Caki2 (cell line): ENCODE results near the gene RFPL4A. TPM values are rescaled to one million over a fixed set of nuclear protein-coding genes. Genes with fewer than 3 reads are reported as not detected.
"Not testable (repeated sequence)": the region's sequence is repeated elsewhere in the genome, so short reads cannot be mapped to it uniquely, and the experiment has no call there.

Experiments used
- DNase-seq: peaks from one replicate; pipeline ENCODE4 v3.0.0-alpha.2; 2015; ENCODE audit warnings: low read depth
- in situ Hi-C: cut with HindIII; loops from 2 replicates; pipeline ENCODE4 v1.10.0; 2016; ENCODE audit warnings: low sequenced_read_pairs, low pct_unique_long_range_greater_than_20kb, mixed read lengths
- total RNA-seq: library from RNA; depleted of rRNA; stranded (reverse); fragments of >200 nt; shearing (Covaris generic); gene quantifications from 2 replicates; pipeline ENCODE4 v1.2.3, GENCODE V29; 2014; ENCODE audit warnings: low replicate concordance; rRNA removed

RFPL4A gene
- not detected in 2 replicates for total RNA-seq

DNA sequence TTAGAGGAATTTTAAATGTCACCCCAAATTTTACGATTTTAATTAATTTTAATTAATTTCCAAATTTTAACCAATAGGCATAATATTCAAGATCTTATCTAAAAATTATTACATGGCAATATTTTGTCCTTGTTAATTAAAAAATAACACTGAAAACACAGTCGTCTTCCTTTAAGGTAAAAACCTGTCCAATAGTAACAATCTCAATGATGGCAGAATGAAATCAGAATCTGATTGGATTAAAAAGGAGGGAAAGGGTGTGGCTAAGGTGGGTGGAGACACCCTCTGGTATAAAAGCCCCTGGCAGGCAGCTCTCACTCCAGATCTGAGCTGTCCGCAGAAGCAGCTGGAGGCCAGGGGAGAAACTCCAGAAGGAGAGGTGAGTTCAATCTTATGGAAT, at the start of gene RFPL4A:
Gene RFPL4A (plus strand): TSS at position 301 of the 400 bp plus-strand sequence. CDS start 2,704 bp downstream, outside the sequence.
- in situ Hi-C loops, DNase-seq: not testable (repeated sequence)

DNA sequence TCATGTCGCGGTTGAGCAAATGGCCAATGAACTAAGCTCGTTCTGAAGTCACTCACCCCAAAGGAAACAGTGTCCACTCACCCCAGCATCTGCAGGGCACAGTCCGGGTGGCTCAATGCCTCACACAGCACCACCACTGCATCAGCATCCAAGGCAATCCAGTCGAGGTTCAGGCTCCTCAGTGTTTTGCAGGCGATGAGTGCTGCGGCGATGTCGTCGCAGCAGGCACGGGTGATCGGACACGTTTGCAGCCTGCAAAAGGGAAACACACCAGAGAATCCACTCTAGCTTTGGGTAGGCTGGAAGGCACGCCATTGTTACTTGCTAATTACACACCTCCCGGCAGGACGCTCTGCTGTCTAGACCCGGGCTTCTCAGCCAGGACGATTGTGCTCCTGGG, 47.2 kb upstream of the RFPL4A start:
- DNase-seq: no peak
- in situ Hi-C loops: no loop called here

DNA sequence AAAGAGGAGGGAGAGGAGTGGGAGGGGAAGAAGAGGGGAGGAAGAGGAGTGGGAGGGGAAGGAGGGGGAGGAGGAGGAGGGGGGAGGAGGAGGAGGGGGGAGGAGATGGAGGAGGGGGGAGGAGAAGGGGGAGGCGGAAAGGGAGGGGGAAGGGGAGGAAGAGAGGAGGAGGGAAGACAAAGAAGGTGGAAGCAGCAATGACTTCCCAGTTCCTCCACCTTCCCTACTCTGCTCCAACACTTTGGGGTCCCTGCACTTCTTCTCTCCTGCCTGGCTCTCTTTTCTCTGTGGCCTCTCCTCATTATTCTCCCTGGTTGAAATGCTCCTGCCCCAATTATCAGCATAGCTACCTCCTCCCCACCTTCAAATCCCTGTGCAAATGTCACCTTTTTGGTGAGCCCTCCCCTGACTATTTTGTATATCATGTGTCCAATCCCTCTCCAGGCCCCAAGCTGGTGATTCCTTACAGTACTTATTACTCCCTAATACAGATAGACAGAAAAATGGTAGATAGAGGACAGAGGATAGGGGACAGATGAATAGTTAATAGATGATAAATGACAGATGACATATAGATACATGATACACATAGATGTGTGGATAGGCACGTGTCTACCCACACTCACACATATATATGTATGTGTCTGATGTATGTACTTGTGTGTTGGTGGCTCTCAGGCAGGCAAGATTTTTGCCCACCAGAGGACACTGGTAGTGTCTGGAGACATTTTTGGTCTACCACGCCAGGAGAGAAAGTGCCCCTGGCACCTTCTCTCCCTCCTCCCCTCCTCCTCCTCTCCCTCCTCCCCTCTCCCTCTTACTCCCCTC, 45.9 kb upstream of the RFPL4A start:
- in situ Hi-C loops: no loop called here
- DNase-seq: no peak

DNA sequence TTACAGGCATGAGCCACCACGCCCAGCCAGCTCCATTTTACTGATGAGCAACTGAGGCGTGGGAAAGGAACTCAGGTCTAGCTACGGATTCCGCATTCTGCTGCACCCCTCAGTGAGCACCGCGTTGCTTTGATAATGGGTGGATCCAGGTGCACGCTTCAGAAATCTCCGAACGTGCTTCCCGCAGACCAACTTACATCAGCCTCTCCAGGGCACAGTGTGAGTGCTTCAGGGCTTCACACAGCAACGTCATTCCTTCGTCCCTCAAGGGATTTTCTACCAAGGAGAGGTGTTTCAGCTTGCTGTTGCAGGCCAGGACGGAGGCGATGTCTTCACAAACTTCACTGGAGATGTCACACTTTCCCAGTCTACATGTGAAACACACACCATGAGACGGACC, 42.4 kb upstream of the RFPL4A start:
- no peak for DNase-seq
- in situ Hi-C loops: no loop called here

DNA sequence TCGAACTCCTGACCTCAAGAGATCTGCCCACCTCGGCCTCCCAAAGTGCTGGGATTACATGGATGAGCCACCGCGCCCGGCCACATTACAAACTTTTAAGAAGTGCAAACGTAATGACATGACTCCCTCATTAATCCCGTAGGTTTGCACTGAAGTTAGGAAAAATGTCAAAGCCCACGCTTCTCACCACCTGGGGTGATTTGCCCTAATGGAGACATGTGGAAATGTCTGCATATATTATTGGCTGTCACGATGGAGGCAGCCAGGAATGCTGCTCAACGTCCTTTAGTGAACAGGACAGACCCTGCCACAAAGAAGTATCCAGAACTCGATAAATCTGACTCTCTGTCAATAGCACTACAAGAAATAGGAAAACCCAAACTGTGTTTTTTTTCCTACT, 41.6 kb upstream of the RFPL4A start:
- no peak for DNase-seq
- in situ Hi-C loops: no loop called here

DNA sequence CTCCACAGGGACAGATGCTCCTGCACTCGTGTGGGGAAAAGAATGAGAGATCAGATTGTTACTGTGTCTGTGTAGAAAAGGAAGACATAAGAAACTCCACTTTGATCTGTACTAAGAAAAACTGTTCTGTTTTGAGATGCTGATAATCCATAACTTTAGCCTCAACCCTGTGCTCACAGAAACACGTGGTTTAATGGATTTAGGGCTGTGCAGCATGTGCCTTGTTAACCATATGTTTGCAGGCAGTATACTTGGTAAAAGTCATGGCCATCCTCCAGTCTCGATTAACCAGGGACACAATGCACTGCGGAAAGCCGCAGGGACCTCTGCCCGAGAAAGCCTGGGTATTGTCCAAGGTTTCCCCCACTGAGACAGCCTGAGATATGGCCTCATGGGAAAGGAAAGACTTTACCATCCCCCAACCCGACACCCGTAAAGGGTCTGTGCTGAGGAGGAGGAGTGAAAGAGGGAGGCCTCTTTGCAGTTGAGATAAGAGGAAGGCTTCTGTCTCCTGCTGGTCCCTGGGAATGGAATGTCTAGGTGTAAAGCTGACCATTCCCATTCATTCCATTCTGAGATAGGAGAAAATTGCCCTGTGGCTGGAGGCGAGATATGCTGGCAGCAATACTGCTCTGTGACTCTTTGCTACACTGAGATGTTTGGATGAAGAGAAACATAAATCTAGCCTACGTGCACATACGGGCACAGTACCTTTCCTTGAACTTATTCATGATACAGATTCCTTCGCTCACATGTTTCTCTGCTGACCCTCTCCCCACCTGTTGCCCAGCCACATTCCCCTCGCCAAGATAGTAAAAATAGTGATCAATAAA, 40.8 kb upstream of the RFPL4A start:
- in situ Hi-C loops, DNase-seq: not testable (repeated sequence)

DNA sequence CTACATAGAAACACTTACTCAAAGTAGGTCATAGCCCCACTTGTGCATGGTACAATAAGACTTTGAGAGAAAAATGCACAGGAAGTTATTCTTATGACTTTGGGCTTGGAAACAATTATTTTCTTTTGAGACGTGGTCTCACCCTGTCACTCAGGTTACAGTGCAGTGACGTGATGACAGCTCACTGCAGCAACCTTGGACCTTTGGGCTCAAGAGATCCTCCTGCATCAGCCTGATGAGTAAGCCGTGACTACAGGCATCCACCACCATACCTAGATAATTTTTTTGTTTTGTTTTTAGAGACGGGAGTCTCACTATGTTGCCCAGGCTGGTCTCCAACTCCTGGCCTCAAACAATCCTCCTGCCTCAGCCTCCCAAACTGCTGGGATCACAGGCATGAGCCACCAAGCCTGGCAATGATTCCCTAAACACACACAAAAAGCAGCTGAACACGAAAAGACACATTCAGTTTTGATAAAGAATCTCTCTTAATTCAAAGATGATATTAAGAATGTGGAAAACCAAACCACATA, 38.6 kb upstream of the RFPL4A start:
- DNase-seq: no peak
- in situ Hi-C loops: no loop called here

DNA sequence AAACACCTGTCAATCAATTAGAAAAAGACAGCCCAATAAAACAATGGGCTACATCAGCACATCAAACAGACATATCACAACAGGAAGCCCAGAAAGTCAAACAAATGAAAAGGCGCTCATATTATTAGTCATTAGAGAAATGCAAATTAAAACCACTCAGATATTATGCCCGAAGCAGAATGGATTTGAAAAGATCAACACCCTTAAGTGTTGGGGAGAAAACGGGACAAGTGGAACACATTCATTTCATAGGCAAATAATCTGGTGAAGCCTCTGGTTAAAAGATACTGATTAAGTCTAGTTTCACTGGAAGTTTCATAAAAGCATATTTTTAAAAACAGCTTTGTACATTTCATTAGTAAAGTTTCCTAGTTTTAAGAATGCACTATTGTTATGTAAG, 38.1 kb upstream of the RFPL4A start:
- in situ Hi-C loops: no loop called here
- DNase-seq: no peak

DNA sequence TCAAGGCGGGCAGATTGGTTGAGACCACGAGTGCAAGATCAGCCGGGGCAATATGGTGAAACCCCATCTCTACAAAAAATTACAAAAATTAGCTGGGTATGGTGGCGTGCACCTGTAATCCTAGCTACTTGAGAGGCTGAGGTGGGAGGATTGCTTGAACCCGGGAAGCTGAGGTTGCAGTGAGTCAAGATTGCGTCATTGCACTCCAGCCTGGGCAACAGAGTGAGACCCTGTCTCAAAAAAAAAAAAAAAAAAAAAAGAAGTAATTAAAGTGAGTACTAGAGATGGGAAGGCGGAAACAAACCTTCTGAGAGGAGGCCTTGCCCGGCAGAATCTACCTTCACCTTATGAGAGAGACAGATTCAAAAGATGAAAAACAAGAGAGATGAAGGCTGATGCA, 35.4 kb upstream of the RFPL4A start:
- no peak for DNase-seq
- in situ Hi-C loops: no loop called here

DNA sequence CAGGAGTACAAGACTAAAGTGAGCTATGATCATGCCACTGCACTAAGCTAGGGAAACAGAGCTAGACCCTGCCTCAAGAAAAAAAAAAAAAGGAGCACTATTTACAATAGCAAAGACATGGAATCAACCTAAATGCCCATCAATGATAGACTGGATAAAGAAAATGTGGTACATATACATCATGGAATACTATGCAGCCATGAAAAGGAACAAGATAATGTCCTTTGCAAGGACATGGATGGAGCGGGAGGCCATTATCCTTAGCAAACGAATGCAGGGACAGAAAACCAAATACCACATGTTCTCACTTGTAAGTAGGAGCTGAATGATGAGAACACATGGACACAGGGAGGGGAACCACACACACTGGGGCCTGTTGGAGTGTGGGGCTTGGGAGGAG, 28.5 kb upstream of the RFPL4A start:
- in situ Hi-C loops, DNase-seq: not testable (repeated sequence)

DNA sequence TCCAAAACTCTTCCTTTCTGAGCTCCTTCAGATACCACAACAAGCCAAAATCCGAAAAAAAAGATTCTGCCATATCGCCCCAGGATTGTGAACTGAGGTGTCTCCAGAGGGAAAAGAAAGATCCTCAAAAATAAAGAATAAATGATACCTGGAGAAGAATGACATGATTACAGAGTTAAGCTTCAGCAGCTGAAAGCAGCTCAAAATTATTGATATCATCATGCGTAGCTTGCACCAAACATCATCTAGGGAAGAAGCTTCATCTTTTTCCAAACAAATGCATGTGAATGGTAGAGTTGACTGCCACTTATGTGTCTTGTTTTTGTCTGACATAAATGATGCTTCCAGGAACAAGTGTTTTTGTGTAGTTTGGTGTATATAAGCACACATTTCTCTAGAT, 20.6 kb upstream of the RFPL4A start, which contains the start of gene NLRP9:
Gene NLRP9 (minus strand): TSS at position 101 of the 400 bp plus-strand sequence. CDS start 28 bp downstream, at position 73.
- DNase-seq: no peak
- in situ Hi-C loops: no loop called here

DNA sequence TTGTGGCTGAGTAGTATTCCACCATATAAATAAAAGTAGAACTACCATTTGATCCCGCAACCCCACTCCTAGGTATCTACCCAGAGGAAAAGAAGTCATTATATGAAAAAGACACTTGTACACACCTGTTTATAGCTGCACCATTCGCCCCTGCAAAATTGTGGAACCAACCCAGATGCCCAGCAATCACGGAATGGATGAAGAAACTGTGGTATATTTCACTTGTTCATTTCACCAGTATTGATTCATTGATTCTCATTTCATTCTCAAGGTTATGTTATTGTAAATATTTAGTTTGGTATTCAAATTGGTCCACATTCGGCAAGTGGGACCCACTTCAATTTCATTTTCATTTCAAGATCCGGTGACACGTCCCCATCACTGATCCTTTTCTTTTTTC, 8.2 kb upstream of the RFPL4A start:
- no peak for DNase-seq
- in situ Hi-C loops: no loop called here

DNA sequence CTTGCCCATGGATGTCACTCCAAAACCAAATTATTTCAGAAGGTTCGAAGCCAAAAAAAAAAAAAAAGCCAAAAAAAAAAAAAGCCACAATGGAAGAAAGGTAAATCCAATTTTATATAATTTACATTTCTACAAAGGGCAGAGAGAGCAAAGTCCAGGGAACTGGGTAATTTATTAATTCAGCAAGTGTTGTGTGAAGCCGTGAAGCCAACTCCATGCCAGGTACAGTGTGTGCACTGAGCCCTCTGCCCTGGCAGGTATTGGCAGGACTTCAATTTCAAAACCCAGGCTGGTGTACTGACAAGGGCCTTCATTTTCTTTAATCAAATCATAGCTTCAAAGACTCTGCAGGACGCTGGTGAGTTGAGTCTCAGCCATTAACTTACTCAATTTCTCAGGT, 5.5 kb upstream of the RFPL4A start:
- no peak for DNase-seq
- in situ Hi-C loops: no loop called here

DNA sequence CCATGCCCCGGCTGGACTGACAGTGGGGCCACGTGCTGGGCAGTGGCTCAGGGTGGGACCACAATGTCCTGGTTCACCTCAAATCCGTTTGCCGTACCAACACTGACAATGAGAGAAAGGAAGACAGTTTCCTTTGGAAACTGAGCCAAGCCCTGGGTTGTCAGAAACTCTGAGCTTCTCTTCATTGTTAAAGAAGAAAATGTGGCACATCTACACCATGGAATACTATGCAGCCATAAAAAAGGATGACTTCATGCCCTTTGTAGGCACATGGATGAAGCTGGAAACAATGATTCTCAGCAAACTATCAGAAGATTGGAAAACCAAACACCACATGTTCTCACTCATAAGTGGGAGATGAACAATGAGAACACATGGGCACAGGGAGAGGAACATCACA, 2.1 kb upstream of the RFPL4A start:
- in situ Hi-C loops, DNase-seq: not testable (repeated sequence)

DNA sequence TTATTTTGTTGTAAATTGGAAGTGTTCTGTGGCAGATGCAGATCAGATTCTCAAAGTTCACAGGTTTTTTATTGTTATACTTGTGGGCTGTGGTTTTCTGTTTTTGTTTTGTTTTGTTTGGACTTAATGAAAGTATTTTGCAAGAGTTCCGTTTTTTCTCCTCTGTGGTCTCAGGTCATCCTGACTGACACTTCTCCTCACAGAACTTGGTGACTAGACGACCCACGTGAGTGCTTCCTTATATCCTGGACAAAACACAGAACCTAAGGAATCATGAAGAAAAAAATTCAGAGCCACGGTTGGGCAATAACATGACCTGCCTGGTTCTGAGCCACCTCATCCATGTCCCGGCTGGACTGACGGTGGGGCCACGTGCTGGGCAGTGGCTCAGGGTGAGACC, 7.6 kb downstream of the RFPL4A start:
- no peak for DNase-seq

DNA sequence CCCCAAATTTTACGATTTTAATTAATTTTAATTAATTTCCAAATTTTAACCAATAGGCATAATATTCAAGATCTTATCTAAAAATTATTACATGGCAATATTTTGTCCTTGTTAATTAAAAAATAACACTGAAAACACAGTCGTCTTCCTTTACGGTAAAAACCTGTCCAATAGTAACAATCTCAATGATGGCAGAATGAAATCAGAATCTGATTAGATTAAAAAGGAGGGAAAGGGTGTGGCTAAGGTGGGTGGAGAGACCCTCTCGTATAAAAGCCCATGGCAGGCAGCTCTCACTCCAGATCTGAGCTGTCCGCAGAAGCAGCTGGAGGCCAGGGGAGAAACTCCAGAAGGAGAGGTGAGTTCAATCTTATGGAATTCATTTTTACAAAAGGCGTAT, 9.9 kb downstream of the RFPL4A start, which contains the start of gene RFPL4AL1:
Gene RFPL4AL1 (plus strand): TSS at position 301 of the 400 bp plus-strand sequence. CDS start 2,687 bp downstream, outside the sequence.
- DNase-seq, in situ Hi-C loops: not testable (repeated sequence)

More for the DNA sequence above, 7.6 kb downstream of the RFPL4A start:
- in situ Hi-C loops: no loop called here

DNA sequence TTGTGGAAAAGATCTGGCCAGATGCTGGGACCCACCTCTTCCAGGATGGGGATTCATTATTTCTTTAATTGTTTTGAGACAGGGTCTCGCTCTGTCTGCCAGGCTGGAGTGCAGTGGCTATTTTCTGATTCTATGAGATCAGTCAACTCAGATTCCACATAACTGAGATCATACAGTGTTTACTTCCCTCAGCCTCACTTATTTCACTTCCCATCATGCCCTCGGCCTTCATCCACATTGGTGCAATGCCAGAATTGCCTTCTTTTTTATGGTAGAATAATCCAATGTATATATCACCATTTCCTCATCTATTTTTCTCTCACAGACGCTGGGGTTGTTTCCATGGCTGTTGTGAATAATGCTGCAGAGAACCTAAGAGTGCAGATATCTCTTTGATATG, 10.7 kb downstream of the RFPL4A start:
- DNase-seq, in situ Hi-C loops: not testable (repeated sequence)

DNA sequence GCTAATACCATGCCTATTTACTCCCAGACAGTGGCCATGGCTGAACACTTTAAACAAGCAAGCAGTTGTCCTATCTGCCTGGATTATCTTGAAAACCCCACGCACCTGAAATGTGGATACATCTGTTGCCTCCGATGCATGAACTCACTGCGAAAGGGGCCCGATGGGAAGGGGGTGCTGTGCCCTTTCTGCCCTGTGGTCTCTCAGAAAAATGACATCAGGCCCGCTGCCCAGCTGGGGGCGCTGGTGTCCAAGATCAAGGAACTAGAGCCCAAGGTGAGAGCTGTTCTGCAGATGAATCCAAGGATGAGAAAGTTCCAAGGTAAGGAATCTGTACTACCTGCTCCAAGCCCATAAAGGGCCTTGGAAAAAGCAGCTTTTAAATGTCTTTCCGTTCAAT, 18.6 kb downstream of the RFPL4A start:
- no peak for DNase-seq
- in situ Hi-C loops: no loop called here

DNA sequence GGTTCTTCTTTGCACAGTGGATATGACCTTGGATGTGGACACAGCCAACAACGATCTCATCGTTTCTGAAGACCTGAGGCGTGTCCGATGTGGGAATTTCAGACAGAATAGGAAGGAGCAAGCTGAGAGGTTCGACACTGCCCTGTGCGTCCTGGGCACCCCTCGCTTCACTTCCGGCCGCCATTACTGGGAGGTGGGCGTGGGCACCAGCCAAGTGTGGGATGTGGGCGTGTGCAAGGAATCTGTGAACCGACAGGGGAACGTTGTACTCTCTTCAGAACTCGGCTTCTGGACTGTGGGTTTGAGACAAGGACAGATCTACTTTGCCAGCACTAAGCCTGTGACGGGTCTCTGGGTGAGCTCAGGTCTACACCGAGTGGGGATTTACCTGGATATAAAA, 19.4 kb downstream of the RFPL4A start:
- in situ Hi-C loops: no loop called here
- DNase-seq: no peak
